Stimulated activated CD4-positive, alpha-beta T cell treated with anti-CD3 and anti-CD28 coated beads, Interleukin-12 subunit alpha, Interleukin-12 subunit beta, amount 100 ng/mL, for 24 hours (primary cell): ENCODE measurements around the gene ERCC1.

Experiments
- DNase-seq, 2 experiments: peaks; one replicate each; pipeline ENCODE4 v3.0.0-alpha.2; 2020; ENCODE audit warnings: low read depth in 2 of 2

Gene ERCC1

DNA sequence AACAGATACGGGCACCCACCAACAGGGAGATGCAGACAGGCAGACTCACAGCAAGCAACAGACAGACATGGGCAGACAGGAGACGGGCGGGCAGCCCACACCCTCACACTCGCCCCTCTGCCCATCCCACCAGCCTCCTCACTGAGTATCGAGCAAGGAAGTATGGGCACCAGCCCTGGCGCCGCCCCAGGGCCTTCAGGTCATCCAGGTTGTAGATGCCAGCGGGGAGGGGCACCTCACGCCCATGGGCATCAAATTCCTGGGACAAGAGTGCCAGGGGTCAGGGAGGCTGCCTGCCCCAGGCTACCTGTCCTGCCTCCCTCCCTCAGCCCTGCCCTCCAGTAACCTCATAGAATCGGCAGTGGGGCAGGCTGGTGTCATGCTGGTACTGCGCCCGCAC is 59.0 kb downstream of the ERCC1 start:
- DNase-seq, result no peak

DNA sequence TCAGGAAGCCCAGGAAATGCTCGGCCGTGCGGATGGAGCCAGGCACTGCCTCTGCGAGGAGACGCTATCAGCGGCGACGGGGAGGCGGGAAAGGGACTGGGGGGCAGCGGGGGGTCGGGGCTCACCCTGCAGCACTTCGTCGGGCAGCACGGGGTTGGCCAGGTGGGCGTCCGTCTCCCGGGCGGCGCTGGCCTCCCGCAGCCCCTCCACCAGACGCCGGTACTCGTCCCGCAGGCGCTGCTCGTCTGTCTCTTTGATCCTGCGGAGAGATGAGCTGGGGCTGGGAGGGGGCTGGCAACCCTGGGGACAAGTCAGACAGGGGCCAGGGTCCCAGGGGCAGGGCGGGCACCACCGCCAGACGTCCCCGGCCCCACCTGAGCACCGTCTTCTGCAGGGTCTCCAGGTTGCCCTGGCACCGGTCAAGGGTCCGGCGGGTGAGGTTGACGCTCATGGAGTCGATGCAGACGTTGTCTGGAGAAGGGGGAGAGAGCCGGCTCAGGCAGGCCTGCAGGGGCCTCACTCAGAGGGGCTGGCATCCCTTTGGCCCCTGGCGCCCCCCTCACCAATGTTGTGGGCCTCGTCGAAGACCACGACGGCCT is 59.8 kb downstream of the ERCC1 start:
- DNase-seq, result no peak

DNA sequence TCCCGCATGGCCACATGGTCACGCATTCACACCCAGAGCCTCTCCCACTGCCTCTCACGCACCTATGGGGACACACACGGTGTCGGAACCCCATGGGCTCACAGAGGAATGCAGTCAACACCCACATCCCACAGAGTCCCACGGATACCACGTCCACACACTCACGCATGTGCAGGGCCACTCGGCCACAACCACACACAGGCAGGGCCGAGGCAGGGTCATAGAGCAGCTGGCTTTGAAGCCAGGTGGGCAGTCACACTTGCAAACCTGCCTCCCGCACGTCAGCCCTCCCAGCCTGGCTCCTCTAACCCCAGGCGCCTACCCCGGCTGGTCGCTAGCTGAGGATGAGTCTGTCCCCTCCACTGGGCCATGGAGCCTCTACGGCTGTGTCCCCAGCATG is 61.4 kb downstream of the ERCC1 start:
- no peak for DNase-seq

DNA sequence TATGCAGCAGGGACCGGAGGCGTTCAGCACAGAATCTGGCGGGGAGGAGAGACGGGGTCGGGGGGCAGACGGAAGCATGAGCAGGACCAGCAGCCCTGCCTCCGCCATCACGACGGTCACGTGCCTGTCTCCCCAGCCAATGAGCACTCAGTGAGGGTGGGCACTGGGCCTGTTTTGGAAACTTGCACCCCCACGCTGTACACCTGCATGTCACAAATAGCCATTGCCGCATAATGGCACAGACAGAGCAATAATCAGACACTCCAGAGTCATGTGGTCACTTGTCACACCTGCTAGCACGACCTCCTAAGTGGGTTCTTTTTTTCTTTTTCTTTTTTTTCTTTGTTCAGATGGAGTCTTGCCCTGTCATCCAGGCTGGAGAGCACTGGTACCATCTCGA is 62.1 kb downstream of the ERCC1 start:
- DNase-seq, result no peak

DNA sequence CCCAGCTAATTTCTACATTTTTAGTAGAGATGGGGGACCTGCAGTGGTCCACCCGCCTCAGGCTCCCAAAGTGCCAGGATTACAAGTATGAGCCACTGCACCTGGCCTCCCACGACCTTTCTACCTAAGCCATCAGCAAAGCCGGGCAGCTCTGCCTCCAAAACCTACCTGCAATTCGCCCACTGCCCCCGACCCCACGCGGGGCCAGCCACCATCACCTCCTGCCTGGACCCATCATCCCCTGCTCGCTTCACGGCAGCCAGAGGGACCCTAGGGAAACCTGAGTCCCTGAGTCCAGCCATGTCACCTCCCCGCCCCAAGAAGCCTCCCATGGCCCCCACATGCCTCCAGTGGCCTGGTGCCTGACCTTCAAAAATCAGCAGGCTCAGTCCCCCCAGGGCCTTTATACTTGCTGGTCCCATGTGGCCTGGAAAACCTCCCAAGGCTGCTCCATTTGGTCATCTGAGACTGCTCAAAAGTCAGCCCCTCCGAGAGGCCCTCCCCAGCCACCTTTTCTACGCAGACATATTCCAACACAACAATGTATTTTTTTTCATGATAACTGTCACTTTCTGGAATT is 65.4 kb downstream of the ERCC1 start:
- DNase-seq, result no peak

DNA sequence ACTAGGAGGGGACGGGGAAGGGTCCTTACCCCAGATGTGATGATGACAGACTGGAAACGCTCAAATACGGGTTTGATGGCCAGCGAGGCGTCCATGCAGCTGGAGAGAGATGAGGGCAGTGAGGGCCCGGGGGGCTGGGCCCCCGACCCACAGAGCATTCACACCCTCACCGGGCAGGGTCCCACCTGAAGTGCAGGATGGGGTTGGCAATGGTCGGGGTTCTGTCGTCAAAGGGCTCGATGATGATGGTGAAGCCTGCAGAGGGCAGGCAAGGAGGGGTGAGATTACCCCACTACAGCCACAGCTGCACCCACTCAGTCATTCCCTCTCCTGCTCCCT is 66.3 kb downstream of the ERCC1 start:
- no peak for DNase-seq
